ENCODE data around the gene RBFOX1. TPM values are rescaled to one million over a fixed set of nuclear protein-coding genes. Genes with fewer than 3 reads are reported as not detected.

The RBFOX1 gene
- total and polyA plus RNA-seq, 2 donors from 2014 or later, result 0.24 to 0.66 TPM

DNA sequence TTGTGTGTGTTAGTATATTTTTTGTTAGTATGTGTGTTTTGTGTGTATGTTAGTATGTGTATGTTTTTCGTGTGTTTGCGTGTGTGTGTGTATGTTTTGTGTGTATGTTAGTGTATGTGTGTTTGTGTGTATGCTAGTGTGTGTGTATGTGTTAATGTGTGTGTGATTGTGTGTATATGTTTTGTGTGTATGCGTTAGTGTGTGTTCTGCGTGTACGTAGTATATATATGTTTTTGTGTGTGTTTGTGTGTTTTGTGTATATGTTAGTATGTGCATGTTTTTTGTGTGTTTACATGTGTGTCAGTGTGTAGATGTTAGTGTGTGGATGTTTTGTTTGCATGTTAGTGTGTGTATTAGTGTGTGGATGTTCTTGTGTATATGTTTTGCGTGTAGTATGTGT lies 29.6 kb downstream of the RBFOX1 start:
- FAIRE-seq (no peak), DNase-seq (no peak)
- H3K9ac ChIP-seq (ENCODE audit: low read length in 3 of 3), result no peak overlapping the region
- intact Hi-C loops (cut with DNase I), result no loop called here
- no peak overlapping the region for H3K27ac ChIP-seq (ENCODE audit: low read depth in 2 of 2, low read length in 2 of 2)
- H3K4me1 ChIP-seq (ENCODE audit: control insufficient read depth in 2 of 3, insufficient read depth in 2 of 3, low read depth in 1 of 3, low read length in 3 of 3), result no peaks in the 10 kb centered on the region
- TF ChIP-seq, protein P1, sequence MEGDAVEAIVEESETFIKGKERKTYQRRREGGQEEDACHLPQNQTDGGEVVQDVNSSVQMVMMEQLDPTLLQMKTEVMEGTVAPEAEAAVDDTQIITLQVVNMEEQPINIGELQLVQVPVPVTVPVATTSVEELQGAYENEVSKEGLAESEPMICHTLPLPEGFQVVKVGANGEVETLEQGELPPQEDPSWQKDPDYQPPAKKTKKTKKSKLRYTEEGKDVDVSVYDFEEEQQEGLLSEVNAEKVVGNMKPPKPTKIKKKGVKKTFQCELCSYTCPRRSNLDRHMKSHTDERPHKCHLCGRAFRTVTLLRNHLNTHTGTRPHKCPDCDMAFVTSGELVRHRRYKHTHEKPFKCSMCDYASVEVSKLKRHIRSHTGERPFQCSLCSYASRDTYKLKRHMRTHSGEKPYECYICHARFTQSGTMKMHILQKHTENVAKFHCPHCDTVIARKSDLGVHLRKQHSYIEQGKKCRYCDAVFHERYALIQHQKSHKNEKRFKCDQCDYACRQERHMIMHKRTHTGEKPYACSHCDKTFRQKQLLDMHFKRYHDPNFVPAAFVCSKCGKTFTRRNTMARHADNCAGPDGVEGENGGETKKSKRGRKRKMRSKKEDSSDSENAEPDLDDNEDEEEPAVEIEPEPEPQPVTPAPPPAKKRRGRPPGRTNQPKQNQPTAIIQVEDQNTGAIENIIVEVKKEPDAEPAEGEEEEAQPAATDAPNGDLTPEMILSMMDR (IDR thresholded peaks at IDR 0.05; ENCODE audit: borderline replicate concordance, extremely low read depth, insufficient read depth), result no peak
- H3K36me3 ChIP-seq (ENCODE audit: control insufficient read depth in 2 of 3, insufficient read depth in 3 of 3, low read length in 3 of 3), result no peaks in the 10 kb centered on the region
- H3K4me3 ChIP-seq (ENCODE audit: low read length in 3 of 3), result no peak overlapping the region
- H3K27me3 ChIP-seq (ENCODE audit: control insufficient read depth, insufficient read depth, low read length), result no peaks in the 10 kb centered on the region
- H3K9me3 ChIP-seq (ENCODE audit: control insufficient read depth in 2 of 3, insufficient read depth in 1 of 3, low read length in 3 of 3), result no peaks in the 10 kb centered on the region

DNA sequence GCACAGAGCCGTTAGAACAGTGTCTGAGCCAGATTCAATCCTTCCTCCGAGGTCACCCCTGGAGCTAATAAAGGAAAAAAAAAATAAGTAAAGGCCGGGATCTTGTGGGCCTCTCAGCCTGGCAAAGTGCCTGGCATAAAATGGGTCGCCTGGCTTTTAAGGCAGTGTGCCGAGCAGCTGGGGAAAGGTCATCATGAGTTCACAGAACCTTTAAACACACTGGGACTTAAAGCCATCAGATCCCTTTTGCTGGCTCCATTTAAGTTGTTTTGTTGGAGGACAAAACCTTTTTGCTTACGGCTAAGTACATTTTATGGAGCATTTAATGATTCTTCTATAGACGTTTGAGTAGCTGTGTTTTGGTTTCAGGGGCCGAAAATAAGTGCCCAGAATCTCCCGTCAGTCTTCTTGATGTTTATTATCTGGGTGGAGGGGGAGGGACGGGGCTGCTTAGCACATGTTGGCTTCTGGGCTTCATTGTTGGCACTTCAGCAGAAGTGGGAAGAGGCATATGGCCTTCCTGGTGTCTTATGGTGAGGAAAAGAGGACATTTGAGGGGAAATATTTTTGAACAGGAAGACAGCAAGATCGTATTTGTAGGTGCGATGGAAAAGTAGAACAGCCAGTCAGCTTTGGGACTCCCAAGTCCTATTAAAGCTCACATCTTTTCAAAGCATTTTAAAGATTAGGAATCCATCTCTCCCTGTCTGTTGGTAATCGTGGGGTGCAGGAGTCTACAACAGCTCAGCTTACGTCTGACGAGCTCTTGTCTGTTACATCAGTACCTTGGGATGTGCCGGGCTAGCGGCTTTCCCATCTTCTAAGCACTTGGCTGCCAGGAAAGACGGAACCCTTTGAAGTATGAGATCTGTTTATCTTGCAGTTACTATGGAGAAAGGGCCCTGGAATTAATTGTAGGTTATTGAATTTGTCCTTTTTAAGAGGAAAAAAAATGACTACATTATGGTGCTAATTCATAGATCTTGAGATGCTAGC lies 31.1 kb downstream of the RBFOX1 start:
- TF ChIP-seq, protein P1 (IDR thresholded peaks at IDR 0.05; ENCODE audit: borderline replicate concordance, extremely low read depth, insufficient read depth), result no peak
- H3K27ac ChIP-seq (ENCODE audit: low read depth in 2 of 2, low read length in 2 of 2), result no peak overlapping the region
- peak in 3 of 5 donors; percentile 30 to 65 (median 46) for DNase-seq

DNA sequence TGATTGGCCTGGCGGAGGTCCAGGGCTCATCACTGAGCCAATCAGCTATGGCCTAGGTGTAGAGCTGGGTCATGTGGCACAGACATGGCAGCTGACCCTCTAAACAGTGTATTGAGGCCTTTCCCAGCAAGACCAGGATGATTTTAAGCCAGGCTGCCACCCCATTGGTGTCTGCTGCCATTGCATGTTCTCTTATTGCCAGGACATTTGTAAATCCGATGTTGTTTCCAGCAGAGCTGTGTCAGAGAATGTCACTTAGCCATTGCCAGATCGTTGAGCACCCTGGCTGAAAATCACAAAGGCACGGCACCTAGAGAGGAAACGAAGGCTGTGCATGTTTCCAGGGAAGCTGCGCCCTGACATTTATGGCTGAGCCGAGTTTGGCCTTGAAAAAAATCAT lies 33.4 kb downstream of the RBFOX1 start:
- H3K9ac ChIP-seq (ENCODE audit: low read length in 3 of 3), result no peak overlapping the region
- intact Hi-C loops (cut with DNase I), result no loop called here
- no peak overlapping the region for H3K27ac ChIP-seq (ENCODE audit: low read depth in 2 of 2, low read length in 2 of 2)
- DNase-seq, result no peak
- no peak for FAIRE-seq
- no peaks in the 10 kb centered on the region for H3K4me1 ChIP-seq (ENCODE audit: control insufficient read depth in 2 of 3, insufficient read depth in 2 of 3, low read depth in 1 of 3, low read length in 3 of 3)
- H3K27me3 ChIP-seq (ENCODE audit: control insufficient read depth, insufficient read depth, low read length), result no peaks in the 10 kb centered on the region
- no peaks in the 10 kb centered on the region for H3K9me3 ChIP-seq (ENCODE audit: control insufficient read depth in 2 of 3, insufficient read depth in 1 of 3, low read length in 3 of 3)
- H3K36me3 ChIP-seq (ENCODE audit: control insufficient read depth in 2 of 3, insufficient read depth in 3 of 3, low read length in 3 of 3), result no peaks in the 10 kb centered on the region
- TF ChIP-seq, protein P1 (IDR thresholded peaks at IDR 0.05; ENCODE audit: borderline replicate concordance, extremely low read depth, insufficient read depth), result no peak
- no peak overlapping the region for H3K4me3 ChIP-seq (ENCODE audit: low read length in 3 of 3)

More for the DNA sequence above, 31.1 kb downstream of the RBFOX1 start:
- Histone ChIP-seq H3K9me3 (ENCODE audit: control insufficient read depth in 2 of 3, insufficient read depth in 1 of 3, low read length in 3 of 3) (no peaks in the 10 kb centered on the region), H3K27me3 (ENCODE audit: control insufficient read depth, insufficient read depth, low read length) (no peaks in the 10 kb centered on the region), H3K4me3 (ENCODE audit: low read length in 3 of 3) (no peak overlapping the region), H3K9ac (ENCODE audit: low read length in 3 of 3) (no peak overlapping the region), H3K36me3 (ENCODE audit: control insufficient read depth in 2 of 3, insufficient read depth in 3 of 3, low read length in 3 of 3) (no peaks in the 10 kb centered on the region), H3K4me1 (ENCODE audit: control insufficient read depth in 2 of 3, insufficient read depth in 2 of 3, low read depth in 1 of 3, low read length in 3 of 3) (no peaks in the 10 kb centered on the region)
- no peak for FAIRE-seq
- intact Hi-C loops (cut with DNase I), result no loop called here
